ENCODE results near the gene MOSMO.
A peak's percentile ranks its signal among the peaks of the same experiment; 100 is the strongest.
"Not testable (repeated sequence)": the region's sequence is repeated elsewhere in the genome, so short reads cannot be mapped to it uniquely, and the experiment has no call there.

Gene MOSMO

DNA sequence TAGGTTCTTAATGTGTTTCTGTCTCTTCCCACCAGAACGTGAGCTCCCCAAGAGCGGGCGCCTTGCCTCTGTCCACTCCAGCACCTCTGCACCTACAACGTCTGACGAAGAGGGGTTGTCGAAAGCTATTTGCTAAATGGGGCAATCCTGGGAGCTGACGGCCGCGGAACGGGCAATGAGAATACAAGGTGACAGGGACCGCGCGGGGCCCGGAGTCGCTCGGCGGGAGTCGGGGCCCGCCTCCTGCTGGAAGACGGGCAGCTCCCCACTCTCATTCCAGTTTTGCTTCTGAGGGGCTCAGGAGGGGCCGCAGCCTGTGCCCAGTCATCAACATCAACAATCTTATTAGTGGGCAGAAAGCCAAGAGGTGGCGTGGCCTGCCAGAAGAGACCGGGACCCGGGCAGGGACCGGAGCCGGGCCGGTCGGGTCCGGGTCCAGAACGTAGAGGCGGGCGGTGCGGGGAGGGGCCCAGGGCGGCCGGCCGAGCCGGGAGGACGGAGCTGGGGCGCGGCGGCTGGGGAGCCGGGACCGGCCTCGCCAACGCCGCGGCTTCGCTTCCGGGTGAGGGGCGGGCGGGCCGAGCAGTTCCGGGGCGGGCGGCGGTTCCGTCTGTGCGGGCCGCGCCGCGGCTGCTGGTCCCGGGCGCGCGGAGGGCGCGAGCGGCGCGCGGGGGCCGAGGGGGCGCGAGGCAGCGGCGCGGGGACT, at the start of gene MOSMO:
MOSMO (plus strand) TSS at position 603 of the 706 bp plus-strand sequence. CDS start 191 bp downstream, outside the sequence.
- DNase-seq, result peak; percentile 65 to 73

DNA sequence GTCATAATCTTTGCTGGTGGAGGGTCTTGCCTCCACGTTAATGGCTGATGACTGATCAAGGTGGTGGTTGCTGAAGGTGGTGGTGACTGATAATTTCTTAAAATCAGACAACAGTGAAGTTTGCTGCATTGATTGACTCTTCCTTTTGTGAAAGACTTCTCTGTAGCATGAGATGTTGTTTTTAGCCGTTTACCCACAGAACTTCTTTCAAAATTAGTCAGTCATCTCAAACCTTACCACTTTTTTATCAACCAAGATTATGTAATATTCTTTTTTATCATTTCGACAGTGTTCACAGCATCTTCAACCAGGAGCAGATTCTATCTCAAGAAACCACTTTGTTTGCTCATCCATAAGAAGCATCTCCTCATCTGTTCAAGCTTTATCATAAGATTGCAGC, 48.9 kb upstream of the MOSMO start:
- DNase-seq, result no peak

DNA sequence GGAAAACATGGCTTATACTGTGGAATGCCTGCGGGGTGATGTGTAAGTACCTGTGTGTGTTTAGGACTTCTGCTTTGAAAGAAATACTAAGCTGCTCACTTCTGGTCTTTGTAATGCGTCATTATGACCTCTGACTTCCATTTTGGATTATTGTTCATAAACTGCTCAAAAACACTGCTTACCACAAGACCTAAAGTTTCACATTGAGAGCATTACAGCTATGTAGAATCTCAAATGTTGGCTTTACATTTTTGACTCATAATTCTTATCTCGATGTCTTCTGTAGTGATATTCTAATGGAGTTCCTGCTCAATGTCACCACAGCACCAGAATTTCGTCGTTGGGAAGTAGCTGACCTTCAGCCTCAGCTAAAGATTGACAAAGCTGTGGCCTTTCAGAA, 45.4 kb upstream of the MOSMO start:
- no peak for DNase-seq

DNA sequence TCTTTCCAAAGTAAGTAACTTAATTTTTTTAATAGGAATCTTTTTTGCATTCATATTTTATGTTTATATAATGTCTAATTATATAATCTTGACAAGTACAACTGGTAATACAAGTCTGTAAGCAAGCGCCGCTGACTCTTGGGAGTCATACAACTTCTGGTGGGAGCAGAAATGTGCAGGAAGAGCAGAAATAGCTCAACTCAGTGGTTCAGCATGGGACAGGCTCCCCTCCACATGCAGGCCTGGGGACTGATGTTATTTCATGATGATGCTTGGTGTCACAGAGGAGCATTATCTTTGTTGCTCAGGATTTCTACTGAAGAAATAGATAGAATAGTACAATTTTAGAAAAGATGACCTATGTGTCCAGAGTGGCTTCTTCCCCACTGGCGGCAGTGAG, 44.0 kb upstream of the MOSMO start:
- DNase-seq, result no peak

DNA sequence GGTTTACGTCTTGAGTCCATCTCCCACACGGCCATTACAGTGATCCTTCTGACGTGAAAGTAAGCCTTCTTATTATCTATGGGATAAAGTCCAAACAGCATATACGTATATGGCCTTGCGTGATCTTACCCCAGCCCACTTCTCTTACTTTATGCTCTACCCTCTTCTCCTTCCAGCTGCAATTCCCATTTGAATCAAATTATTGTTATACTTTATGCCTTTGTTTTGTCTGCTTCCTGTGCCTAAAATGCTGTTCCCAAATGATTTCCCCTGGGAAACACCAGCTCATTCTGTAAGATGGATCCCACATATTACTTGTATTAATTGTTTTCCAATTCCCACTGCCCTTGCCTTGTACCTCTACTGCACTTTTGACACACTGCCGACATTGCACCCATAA, 43.6 kb upstream of the MOSMO start:
- no peak for DNase-seq

DNA sequence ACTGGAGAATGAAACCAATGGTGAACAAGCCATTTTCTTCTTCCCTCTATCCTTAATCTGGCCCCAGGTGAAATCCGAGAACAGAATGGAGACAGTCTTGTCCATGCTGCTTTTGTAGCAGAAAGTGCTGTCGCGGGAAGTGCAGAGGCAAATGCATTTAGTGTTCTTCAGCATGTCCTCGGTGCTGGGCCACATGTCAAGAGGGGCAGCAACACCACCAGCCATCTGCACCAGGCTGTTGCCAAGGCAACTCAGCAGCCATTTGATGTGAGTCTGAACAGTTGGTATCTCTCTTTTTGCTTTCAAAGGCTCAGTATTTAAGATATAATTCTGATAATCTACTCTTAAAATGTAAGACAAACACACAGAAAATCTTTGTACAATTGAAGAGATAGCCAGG, 36.1 kb upstream of the MOSMO start:
- no peak for DNase-seq

DNA sequence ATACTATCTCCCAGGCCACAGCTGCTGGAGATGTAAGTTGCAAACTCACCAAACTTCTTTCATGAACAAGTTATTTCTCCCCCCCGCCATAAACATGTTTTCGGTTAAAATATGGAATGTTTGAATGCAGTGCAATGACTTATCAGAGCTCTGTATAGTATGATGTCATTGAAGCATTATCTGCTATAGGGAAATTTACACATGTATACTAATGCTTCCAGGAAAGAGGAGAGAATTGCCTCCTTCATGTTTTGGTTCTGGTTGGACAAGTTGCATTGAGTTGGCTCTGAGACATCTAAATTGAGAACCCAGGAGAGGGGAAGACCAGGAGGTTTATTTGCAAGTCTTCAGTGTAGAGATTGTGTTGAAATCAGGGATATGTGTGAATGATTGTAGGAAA, 34.0 kb upstream of the MOSMO start:
- no peak for DNase-seq

DNA sequence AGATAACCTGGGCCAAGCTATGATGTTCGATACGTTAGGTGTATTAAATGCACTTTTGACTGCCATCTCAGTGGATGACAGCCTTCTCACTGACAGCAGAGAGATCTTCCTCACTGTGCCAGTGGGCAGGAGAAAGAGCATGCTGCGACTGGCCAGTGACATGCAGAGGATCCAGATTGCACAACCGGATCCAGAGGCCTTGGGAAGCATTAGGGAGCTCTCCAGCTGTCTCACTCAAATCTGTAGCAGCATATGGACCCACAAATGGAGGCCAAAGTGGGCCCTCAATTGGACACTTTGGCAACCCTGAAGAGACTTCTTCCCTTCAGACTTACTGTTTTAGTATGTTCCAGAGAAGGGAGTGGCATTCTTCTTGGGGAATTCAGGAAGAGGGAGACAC, 27.9 kb upstream of the MOSMO start:
- no peak for DNase-seq

DNA sequence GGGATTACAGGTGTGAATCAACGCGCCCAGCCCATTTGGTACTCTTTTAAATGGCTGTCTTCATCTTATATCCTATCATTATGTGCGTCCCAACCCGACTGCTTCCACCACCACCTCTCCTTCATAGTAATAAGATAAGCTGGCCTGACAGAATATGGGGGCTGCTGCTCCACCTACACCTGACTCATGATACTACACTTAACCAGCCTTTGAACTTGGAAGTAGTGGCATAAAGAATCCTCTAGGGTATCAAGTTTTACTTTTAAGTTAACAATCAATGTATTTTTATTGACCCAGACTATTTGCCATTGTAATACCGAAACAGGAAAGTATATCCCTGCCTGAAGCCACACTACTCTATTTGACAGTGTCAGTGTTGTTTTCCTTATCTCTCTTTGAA, 25.8 kb upstream of the MOSMO start:
- no peak for DNase-seq

DNA sequence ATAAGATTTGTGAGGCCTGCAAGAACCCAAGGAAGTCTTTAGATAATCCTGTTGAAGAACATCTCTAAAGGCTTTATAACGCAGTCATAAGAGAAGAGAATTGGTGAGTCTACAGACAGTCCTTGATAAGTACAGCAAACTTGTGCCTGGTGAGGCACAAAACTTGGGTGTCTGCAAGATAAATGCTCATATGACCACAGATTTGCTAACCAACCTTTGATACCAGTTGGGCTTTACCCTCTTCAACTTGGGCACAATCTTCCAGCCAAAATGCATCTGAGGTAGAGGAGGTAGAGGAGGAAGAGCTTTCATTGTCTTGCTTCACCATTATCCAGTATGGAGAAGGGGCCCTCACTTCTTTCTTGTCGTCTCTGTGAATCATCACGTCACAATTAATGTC, 23.8 kb upstream of the MOSMO start:
- no peak for DNase-seq

DNA sequence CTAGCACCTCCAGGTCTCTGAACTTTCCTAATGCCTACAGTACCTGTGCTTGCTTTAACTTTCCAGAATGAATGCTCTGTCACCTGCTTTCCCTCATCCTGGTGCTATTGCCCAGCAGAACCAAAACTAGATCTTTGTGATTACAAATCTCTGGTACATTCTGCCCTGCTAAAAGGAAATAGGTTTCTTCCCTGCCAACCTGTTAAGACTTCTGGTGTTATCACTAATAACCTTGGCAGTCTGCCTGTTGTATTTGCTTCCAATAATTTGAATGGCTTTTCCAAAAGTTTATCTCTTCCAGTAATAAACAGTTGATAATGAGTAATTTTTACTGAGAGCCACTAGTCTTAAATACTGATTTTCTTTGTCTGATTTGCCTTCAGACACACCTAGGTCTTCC, 22.4 kb upstream of the MOSMO start:
- no peak for DNase-seq

DNA sequence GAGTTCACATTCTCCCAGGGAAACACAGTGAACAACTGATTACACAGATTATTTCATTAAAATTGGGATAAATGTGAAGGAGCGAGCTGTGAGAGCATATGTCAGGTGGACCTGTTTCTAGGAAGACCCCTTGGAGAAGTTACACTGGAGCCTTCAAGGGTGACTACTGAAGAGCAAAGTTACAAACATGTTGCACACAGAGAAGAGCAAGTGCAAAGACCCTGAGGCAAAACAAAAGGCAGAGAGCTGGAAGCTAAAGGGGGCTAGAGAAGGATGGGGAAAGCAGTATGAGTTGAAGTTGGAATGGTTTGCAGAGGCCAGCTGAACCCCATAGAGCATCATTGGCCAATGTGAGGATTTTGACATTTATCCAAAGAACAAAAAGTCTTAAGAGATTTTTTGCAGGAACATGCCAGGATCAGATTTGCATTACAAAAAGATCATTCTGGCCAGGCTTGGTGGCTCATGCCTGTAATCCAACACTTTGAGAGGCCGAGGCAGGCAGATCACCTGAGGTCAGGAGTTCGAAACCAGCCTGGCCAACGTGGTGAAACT, 21.1 kb upstream of the MOSMO start:
- DNase-seq, result no peak

DNA sequence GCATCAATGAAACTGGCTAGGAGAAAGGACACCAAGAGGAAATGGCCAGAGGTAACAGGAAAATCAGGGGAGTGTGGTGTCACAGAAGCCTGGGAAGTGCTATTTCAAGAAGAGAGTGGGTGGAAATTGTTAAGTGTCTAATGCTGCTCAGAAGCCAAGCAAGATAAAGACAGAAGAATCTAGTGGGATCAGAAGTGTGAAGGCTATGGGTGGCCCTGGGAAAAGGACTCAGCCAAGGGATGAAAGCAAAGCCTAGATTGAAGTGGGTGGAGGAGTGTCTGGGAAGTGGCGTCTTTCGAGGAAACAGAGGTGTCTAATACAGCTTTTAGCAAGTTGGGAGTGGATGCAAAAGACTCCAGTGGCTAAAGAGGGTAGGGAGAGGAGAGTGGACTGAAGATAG, 20.4 kb upstream of the MOSMO start:
- DNase-seq, result no peak

DNA sequence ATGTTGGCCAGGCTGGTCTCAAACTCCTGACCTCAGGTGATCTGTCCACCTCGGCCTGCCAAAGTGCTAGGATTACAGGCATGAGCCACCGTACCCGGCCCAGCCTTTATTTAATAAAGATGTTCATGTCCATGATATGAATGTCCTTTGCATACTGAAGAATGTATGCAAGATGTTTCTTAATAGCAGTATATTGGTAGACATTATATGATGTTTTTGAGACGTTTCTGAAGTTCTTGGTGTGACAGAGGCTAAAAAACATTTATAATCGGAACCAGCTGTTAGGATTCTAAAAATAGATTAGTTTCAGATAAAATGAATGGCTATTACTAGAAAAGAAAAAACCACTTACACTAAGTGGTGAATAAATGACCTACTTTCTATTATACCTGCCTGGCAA, 18.8 kb upstream of the MOSMO start:
- DNase-seq, result no peak

DNA sequence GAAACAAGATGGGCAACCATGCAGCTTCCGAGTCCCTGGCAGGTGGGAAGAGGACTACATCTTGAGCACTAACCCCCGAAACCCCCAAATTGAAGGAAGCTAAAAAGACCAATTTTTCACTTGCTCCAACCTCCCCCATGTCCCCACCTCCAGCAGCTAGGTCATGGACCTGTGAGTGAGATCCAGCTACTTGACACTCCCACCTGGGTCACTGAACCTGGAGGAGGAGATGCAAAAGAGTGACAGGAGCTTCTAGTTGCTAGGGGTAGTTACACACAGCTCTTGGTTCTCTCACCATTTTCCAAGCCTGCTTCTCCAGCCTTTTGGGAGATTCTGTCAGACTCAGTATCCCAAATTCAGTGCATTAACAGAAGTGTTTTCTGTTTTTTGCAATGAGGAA, 18.2 kb upstream of the MOSMO start:
- DNase-seq, result no peak

DNA sequence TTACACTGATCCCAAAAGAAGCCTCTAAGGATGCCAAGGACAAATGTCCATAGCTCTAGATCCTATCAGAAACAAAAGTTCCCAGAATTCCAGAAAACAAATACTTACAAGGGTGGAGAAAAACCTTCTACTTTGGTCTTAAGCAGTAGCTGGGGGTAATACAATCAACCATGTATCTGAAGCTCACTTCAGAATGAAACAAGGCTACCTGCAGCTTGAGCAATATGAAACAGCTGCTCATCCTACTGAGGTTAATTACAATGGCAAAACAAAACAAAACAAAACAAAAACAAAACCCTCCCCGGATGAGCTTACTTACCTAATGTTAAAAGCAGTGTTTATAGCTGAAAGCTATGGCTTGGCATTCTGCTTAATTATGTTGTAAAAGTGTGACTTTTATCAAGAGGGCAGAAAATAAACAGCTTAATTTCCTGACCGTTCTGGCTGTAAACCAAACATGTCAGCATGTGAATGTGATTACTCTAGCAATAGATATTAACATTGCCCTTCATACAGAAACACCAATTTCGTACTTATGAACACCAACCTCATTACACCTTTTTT, 17.4 kb upstream of the MOSMO start:
- no peak for DNase-seq

DNA sequence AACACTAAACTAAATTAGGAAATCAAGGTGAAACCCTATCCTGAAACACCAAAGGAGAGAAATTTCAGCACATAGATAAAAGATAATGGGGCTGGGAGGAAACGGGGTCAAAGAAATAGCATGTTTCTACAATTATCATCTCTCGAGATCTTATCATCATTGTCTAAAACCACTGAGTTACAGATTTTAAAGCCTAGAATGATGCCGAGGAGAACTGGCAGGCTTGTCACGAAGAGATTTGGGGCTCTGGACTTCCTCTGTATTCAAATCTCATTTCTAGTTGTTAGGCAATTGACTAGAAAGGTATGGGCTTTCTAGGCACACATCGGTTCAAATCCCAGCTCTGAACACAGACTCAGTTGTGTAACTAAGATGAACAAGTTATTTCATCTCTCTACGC, 16.3 kb upstream of the MOSMO start:
- no peak for DNase-seq

DNA sequence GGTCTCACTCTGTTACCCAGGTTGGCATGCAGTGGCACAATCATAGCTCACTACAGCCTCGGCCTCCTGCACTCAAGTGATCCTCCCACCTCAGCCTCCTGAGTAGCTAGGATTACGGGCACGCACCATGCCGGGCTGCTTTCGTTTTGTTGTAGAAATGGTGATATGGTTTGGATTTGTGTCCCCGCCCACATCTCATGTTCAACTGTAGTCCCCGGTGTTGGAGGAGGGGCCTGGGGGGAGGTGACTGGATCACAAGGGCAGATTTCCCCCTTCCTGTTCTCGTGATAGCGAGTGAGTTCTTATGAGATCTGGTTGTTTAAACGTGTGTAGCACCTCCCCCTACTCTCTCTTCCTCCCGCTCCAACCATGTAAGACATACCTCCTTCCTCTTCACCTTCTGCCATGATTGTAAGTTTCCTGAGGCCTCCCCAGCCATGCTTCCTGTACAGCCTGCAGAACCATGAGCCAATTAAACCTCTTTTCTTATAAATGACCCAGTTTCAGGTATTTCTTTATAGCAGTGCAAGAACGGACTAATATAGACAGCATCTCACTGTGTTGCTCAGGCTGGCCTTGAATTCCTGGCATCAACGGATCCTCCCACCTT, 12.9 kb upstream of the MOSMO start:
- DNase-seq, result no peak

DNA sequence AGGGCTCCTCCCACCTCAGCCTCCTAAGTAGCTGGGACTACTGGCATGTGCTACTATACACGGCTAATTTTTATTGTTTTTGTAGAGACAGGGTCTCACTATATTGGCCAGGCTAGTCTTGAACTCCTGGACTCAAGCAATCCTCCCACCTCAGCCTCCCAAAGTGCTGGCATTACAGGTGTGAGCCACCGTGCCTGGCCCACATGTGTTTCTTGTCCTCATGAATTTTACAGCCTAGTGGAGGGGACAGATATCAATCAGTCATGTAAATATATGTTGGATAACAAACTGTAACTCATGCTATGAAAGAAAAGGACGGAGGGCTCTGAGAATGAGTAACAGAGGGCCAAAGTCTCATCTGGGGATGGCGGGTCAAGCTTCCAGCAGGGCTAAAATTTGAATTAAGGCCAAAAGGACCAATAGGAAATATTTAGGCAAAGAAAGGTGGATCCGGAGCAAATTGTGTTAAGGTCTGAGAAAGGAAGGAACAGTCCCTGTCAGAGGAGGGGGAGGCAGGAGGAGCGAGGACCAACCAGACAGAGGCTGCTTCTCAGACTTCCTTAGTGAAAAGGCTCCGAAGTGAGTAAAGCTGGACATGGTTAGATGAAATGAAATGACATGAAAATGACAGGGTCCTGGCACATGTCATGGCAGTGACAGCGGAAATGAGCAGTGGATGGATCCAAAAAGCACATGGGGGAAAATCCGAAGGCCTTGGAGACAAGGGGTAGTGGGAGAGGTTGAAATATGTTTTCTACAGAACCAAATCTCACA, 10.8 kb upstream of the MOSMO start:
- DNase-seq, result no peak

DNA sequence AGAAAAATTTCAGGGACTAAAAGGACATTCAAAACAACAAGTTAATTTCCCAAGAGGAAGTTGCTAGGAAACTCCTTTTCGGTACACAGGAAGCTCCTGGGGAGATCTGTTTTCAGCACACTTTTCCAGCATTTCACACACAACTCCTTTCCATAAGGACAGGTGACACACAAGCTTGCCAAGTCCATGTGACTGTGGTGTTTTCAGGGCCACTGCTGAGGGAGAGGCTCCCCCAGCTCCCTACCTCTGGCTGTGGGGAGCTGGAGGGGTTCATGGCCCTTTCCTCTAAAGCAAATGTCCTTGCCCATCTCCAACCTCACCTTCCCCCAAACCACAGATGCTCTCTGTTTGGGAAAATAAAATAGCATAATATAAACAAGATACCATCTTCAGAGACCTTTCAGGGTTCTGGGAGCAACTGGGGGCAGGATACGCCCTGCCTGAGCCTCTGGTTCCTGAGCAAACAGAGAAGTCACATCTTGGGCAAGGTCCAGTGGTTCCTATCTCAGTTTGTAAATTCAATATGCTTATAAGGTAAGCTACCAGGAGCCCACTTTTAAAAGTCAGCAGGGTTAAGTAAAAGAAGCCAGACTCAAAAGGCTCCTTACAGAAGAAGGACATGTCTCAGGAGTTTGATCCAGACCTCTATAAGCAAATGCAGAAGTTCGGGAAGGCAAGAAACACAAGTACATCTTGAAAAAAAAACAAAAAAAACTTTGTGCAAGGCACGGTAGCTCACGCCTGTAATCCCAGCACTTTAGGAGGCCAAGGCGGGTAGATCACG, 10.0 kb upstream of the MOSMO start:
- no peak for DNase-seq

DNA sequence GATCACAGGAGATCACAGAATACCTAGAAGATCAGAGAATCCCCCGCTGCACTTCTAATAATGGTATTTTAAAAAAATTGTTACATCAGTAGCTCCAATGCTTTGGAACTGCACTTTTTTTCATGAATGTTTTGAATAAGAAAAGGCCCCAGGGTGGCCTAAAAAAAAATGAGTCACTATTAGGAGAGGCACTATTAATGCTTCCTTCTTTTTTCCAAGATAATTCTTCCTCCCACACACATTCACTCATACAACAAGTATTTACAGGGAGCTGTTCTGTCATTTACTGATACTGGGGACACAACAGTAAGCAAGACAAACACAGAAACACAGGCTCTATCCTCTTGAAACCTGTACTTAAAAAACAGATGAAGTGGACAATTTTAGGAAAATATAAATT, 6.3 kb upstream of the MOSMO start:
- DNase-seq, result no peak

DNA sequence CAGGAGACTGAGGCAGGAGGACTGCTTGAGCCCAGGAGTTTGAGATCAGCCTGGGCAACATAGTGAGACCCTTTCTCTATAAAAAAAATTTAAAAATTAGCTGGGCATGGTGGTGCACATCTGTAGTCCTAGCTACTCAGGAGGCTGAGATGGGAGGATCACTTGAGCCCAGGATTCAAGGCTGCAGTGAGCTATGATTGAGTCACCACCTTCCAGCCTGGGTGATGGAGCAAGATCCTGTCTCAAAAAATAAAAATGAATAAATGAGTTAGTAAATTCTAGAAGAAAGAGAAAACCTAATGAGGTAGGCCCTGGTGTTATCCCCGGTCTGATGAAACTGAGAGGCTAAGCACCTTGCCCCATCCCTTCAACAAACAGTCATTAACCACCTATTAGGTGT, 5.9 kb upstream of the MOSMO start:
- DNase-seq, result not testable (repeated sequence)

DNA sequence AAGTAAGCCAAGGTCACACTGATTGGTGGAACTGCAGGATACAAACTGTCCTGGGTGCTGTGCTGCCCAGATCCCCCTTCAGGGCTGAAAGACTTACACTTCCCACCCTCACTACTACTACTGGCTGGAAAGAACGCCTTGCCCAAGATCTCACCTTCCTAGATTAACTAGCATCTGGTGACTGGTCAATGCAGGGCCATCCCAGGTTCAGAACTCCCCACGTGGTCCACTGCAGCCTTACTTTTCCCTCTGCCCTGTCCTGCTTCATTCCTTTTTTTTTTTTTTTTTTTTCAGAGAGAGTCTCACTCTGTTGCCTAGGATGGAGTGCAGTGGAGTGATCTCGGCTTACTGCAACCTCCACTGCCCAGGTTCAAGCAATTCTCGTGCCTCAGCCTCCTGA, 4.7 kb upstream of the MOSMO start:
- no peak for DNase-seq
